HepG2 (cell line): ENCODE data around the gene CACNG7. TPM values are rescaled to one million over a fixed set of nuclear protein-coding genes. Genes with fewer than 3 reads are reported as not detected.
A peak's percentile ranks its signal among the peaks of the same experiment; 100 is the strongest.

ENCODE experiments used
- ARID2 ChIP-seq: sonication (generic); formaldehyde crosslinking; IDR thresholded peaks from 2 replicates; pipeline ENCODE4 v1.8.1; 2022; ENCODE audit warnings: mild to moderate bottlenecking, missing genetic modification reagents, borderline replicate concordance
- ATF7-NPFF ChIP-seq: sonication (generic); formaldehyde crosslinking; IDR thresholded peaks from 2 replicates; pipeline ENCODE4 v1.8.1; 2023; ENCODE audit warnings: mild to moderate bottlenecking, low read depth, missing genetic modification reagents, moderate library complexity
- BRD4 ChIP-seq: sonication (generic); formaldehyde crosslinking; IDR thresholded peaks from 2 replicates; pipeline ENCODE4 v1.4.0; 2020; ENCODE audit warnings: missing genetic modification reagents
- GTF2F1 ChIP-seq: fragments of 150-350 bp; IDR thresholded peaks from 2 replicates; pipeline ENCODE4 v1.6.1; 2014; ENCODE audit warnings: low read length
- HDAC1 ChIP-seq: sonication (generic); formaldehyde crosslinking; IDR thresholded peaks from 2 replicates; pipeline ENCODE4 v1.5.1; 2020; ENCODE audit warnings: mild to moderate bottlenecking, missing genetic modification reagents
- HNRNPK ChIP-seq: fragments of 200-400 bp; formaldehyde crosslinking; IDR thresholded peaks from 2 replicates; pipeline ENCODE4 v1.6.1; 2018; ENCODE audit warnings: low read length, low read depth, moderate library complexity, mild to moderate bottlenecking; ENCODE audit not compliant: poor library complexity, severe bottlenecking
- KAT2B ChIP-seq: fragments of 150-350 bp; IDR thresholded peaks from 2 replicates; pipeline ENCODE4 v1.6.1; 2014; ENCODE audit warnings: low read depth, low read length, borderline replicate concordance
- KAT7 ChIP-seq: IDR thresholded peaks from 2 replicates; pipeline ENCODE4 v1.6.1; 2018; ENCODE audit warnings: borderline replicate concordance, missing compliant biosample characterization
- KDM6A ChIP-seq: IDR thresholded peaks from 2 replicates; pipeline ENCODE4 v1.6.1; 2016; ENCODE audit warnings: low read depth
- KLF16 ChIP-seq, 2 experiments: sonication (generic) in 1 of 2; formaldehyde crosslinking in 1 of 2; IDR thresholded peaks; 2 replicates each; pipeline versions ENCODE4 v1.6.1 to v1.8.0; 2016 to 2023; ENCODE audit warnings: missing genetic modification reagents in 2 of 2, missing compliant biosample characterization in 1 of 2
- MIXL1 ChIP-seq: IDR thresholded peaks from 2 replicates; pipeline ENCODE4 v1.6.1; 2016
- RBM22 ChIP-seq: fragments of 200-400 bp; formaldehyde crosslinking; optimal IDR thresholded peaks from 2 replicates; pipeline ENCODE3; 2017; ENCODE audit warnings: mild to moderate bottlenecking, low read length, moderate library complexity
- REL ChIP-seq: sonication (generic); formaldehyde crosslinking; conservative IDR thresholded peaks from 2 replicates; pipeline ENCODE4 v1.8.0; 2022; ENCODE audit warnings: mild to moderate bottlenecking, missing genetic modification reagents, moderate library complexity
- RELA ChIP-seq: sonication (generic); formaldehyde crosslinking; IDR thresholded peaks from 2 replicates; pipeline ENCODE4 v1.4.0; 2020; ENCODE audit warnings: missing genetic modification reagents
- ZNF124 ChIP-seq: sonication (generic); formaldehyde crosslinking; IDR thresholded peaks from 2 replicates; pipeline ENCODE4 v1.4.0; 2020; ENCODE audit warnings: missing genetic modification reagents
- ZNF256 ChIP-seq: sonication (generic); formaldehyde crosslinking; conservative IDR thresholded peaks from 2 replicates; pipeline ENCODE4 v1.4.0; 2020; ENCODE audit warnings: missing genetic modification reagents
- ZNF614 ChIP-seq: IDR thresholded peaks from 2 replicates; pipeline ENCODE4 v1.6.1; 2018; ENCODE audit warnings: missing biosample characterization, missing genetic modification reagents, inconsistent platforms, borderline replicate concordance
- ZNF629 ChIP-seq: sonication (generic); formaldehyde crosslinking; conservative IDR thresholded peaks from 2 replicates; pipeline ENCODE4 v1.5.0; 2020; ENCODE audit warnings: missing genetic modification reagents
- ZNF7 ChIP-seq: IDR thresholded peaks from 2 replicates; pipeline ENCODE4 v1.6.1; 2016; ENCODE audit warnings: missing biosample characterization, missing genetic modification reagents
- ZNF772 ChIP-seq: sonication (generic); formaldehyde crosslinking; IDR thresholded peaks from 2 replicates; pipeline ENCODE4 v1.5.0; 2020; ENCODE audit warnings: mild to moderate bottlenecking, missing genetic modification reagents
- ZNF777 ChIP-seq: sonication (generic); formaldehyde crosslinking; IDR thresholded peaks from 2 replicates; pipeline ENCODE4 v1.4.0; 2020; ENCODE audit warnings: missing genetic modification reagents
- polyA plus RNA-seq, 8 experiments: library from polyadenylated mRNA; depleted of rRNA in 3 of 8; stranded (reverse) in 7 of 8; unstranded in 1 of 8; fragments of >200 nt; fragmentation: Illumina TruSeq in 4 of 8; extraction: Trizol in 4 of 8; gene quantifications; 2 replicates each; pipeline versions ENCODE4 v1.2.1 to v1.2.3, GENCODE V29; 2011 to 2016; ENCODE audit warnings: low read depth in 4 of 8, missing spikeins in 1 of 8, mixed read lengths in 1 of 8; ENCODE audit not compliant: insufficient read depth in 1 of 8
- total RNA-seq, 5 experiments: library from RNA; depleted of rRNA; stranded (reverse); fragments of >200 nt; fragmentation: Illumina TruSeq; extraction: Trizol; gene quantifications; 2 replicates each; pipeline ENCODE4 v1.2.3, GENCODE V29; 2016; ENCODE audit warnings: low read depth in 1 of 5
- TF ChIP-seq, protein P1 (sequence below): sonication (generic); formaldehyde crosslinking; IDR thresholded peaks from 2 replicates; pipeline ENCODE4 v1.4.0; 2020; ENCODE audit warnings: mild to moderate bottlenecking, missing genetic modification reagents, borderline replicate concordance
- TF ChIP-seq, protein P2 (sequence below): sonication (generic); formaldehyde crosslinking; IDR thresholded peaks from 2 replicates; pipeline ENCODE4 v1.4.0; 2020; ENCODE audit warnings: missing genetic modification reagents, mild to moderate bottlenecking, borderline replicate concordance
- TF ChIP-seq, protein P3 (sequence below): IDR thresholded peaks from 2 replicates; pipeline ENCODE4 v1.6.1; 2016; ENCODE audit warnings: control low read depth

Gene CACNG7
- total and polyA plus RNA-seq, 2 of the 13 experiments (the other 11 are each of a cell fraction or from before 2014, with no cell fraction given) = not detected

DNA sequence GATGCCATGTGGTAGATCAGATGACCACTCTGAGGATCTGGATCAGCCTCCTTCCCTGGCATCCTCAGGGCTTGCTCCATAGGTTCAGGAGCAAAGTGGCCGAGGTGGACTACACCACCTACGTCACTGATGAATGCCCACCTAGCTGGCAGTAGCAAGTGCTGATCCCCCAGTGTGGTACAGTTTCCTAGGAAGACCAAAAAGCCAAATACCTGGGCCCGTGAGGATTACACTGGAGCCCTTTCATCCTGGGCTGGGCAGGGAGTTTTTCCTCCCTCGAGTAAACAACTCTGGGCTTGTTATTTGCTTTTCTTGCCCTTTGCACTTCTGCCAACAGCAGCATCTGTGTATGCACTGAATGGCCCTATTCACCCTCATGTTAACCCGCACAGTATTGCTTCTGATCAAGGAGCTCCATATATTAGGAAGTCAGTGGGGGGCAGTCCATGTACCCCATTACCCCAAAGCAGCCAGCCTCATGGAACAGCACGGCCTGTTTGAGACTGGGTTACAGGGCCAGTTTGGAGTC, 44.7 kb upstream of the CACNG7 start (continued):
- TF ChIP-seq, protein P1, sequence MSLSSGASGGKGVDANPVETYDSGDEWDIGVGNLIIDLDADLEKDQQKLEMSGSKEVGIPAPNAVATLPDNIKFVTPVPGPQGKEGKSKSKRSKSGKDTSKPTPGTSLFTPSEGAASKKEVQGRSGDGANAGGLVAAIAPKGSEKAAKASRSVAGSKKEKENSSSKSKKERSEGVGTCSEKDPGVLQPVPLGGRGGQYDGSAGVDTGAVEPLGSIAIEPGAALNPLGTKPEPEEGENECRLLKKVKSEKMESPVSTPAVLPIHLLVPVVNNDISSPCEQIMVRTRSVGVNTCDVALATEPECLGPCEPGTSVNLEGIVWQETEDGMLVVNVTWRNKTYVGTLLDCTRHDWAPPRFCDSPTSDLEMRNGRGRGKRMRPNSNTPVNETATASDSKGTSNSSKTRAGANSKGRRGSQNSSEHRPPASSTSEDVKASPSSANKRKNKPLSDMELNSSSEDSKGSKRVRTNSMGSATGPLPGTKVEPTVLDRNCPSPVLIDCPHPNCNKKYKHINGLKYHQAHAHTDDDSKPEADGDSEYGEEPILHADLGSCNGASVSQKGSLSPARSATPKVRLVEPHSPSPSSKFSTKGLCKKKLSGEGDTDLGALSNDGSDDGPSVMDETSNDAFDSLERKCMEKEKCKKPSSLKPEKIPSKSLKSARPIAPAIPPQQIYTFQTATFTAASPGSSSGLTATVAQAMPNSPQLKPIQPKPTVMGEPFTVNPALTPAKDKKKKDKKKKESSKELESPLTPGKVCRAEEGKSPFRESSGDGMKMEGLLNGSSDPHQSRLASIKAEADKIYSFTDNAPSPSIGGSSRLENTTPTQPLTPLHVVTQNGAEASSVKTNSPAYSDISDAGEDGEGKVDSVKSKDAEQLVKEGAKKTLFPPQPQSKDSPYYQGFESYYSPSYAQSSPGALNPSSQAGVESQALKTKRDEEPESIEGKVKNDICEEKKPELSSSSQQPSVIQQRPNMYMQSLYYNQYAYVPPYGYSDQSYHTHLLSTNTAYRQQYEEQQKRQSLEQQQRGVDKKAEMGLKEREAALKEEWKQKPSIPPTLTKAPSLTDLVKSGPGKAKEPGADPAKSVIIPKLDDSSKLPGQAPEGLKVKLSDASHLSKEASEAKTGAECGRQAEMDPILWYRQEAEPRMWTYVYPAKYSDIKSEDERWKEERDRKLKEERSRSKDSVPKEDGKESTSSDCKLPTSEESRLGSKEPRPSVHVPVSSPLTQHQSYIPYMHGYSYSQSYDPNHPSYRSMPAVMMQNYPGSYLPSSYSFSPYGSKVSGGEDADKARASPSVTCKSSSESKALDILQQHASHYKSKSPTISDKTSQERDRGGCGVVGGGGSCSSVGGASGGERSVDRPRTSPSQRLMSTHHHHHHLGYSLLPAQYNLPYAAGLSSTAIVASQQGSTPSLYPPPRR (CRISPR knock-in tag) = peak; percentile 91
- no peak for TF ChIP-seq HNRNPK
- TF ChIP-seq REL = no peak
- no peak for TF ChIP-seq KAT2B
- TF ChIP-seq ZNF124 (CRISPR knock-in tag) = peak; percentile 93
- no peak for TF ChIP-seq BRD4 (CRISPR knock-in tag)
- TF ChIP-seq ZNF629 (CRISPR knock-in tag) = peak; percentile 12; the same call in 1 of the 2 replicates
- TF ChIP-seq ZNF614 (CRISPR knock-in tag) = peak; percentile 95
- no peak for TF ChIP-seq RBM22
- peak; percentile 86 for TF ChIP-seq MIXL1 (CRISPR knock-in tag)
- peak; percentile 89 for TF ChIP-seq HDAC1 (CRISPR knock-in tag)
- TF ChIP-seq, protein P2, sequence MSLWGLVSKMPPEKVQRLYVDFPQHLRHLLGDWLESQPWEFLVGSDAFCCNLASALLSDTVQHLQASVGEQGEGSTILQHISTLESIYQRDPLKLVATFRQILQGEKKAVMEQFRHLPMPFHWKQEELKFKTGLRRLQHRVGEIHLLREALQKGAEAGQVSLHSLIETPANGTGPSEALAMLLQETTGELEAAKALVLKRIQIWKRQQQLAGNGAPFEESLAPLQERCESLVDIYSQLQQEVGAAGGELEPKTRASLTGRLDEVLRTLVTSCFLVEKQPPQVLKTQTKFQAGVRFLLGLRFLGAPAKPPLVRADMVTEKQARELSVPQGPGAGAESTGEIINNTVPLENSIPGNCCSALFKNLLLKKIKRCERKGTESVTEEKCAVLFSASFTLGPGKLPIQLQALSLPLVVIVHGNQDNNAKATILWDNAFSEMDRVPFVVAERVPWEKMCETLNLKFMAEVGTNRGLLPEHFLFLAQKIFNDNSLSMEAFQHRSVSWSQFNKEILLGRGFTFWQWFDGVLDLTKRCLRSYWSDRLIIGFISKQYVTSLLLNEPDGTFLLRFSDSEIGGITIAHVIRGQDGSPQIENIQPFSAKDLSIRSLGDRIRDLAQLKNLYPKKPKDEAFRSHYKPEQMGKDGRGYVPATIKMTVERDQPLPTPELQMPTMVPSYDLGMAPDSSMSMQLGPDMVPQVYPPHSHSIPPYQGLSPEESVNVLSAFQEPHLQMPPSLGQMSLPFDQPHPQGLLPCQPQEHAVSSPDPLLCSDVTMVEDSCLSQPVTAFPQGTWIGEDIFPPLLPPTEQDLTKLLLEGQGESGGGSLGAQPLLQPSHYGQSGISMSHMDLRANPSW (CRISPR knock-in tag) = peak; percentile 91; the same call in 1 of the 2 replicates
- TF ChIP-seq, protein P3, sequence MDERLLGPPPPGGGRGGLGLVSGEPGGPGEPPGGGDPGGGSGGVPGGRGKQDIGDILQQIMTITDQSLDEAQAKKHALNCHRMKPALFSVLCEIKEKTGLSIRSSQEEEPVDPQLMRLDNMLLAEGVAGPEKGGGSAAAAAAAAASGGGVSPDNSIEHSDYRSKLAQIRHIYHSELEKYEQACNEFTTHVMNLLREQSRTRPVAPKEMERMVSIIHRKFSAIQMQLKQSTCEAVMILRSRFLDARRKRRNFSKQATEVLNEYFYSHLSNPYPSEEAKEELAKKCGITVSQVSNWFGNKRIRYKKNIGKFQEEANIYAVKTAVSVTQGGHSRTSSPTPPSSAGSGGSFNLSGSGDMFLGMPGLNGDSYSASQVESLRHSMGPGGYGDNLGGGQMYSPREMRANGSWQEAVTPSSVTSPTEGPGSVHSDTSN (CRISPR knock-in tag) = no peak
- peak; percentile 97 for TF ChIP-seq KDM6A (CRISPR knock-in tag)
- no peak for TF ChIP-seq ARID2 (CRISPR knock-in tag)
- TF ChIP-seq RELA (CRISPR knock-in tag) = peak; percentile 86
- no peak for TF ChIP-seq ZNF777
- TF ChIP-seq ZNF772 (CRISPR knock-in tag) = no peak
- peak; percentile 19; the same call in 1 of the 2 replicates for TF ChIP-seq ZNF7
- TF ChIP-seq ATF7-NPFF (CRISPR knock-in tag) = no peak
- TF ChIP-seq GTF2F1 = no peak
- no peak for TF ChIP-seq ZNF256 (CRISPR knock-in tag)
- no peak; the same call in 1 of the 2 replicates for TF ChIP-seq KAT7 (CRISPR knock-in tag)
- TF ChIP-seq KLF16 (CRISPR knock-in tag; IDR thresholded peaks at IDR 0.05) = peak in 1 of 2 experiments; percentile 81; a peak in 1 of 4 replicates
